Measurements from ENCODE around the gene ADRA2B.

- TF ChIP-seq CTCF (conservative IDR thresholded peaks at IDR 0.05) (no peak), ZFX (IDR thresholded peaks at IDR 0.05) (no peak)
Observed at GRCh38 chr2:96105994-96106715, 10.2 kb downstream of the ADRA2B start.

All from C4-2B (cell line).